ENCODE data around the gene PRR36.

DNA sequence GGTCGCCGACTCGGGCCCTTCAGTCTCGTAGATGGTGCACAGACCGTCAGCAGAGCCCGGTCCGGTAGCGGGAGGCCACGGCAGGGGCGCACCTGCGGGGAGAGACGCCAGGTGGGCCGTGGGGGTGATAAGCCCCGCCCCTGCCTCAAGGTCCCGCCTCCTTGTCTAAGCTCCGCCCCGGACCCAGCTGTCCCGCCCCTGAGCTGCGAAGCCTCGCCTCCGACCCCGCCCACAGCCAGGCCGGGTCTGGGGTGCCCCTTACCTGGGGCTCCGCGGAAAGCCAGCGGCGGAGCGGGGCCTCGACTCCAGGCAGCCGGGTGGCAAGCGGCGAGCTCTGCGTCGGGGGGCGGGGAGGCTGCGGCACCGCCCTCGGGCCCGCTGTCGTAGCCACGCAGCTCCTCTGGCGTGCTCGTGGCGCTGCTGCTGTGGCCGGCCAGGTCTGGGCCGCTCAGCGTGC is 4.7 kb downstream of the PRR36 start:
- peak in 9 of 11 experiments; percentile 16 to 79 (median 54) for TF ChIP-seq CTCF (IDR thresholded peaks at IDR 0.05 in 8 of 11, conservative IDR thresholded peaks at IDR 0.05 in 3 of 11)
- no peak for TF ChIP-seq POLR2AphosphoS5 (IDR thresholded peaks at IDR 0.05)
